ENCODE data around the gene ZFHX3. TPM values are rescaled to one million over a fixed set of nuclear protein-coding genes. Genes with fewer than 3 reads are reported as not detected.

Gene ZFHX3
- total RNA-seq, 1 experiment from 2014 or later, result 1.5 TPM

GRCh38 chr16:72811876-72812275 is 236.1 kb downstream of the ZFHX3 start:
- H3K4ac ChIP-seq (ENCODE audit: low read depth, low read length), result no peak overlapping the region
- DNase-seq, result no peak
- no peaks in the 10 kb centered on the region for H3K79me2 ChIP-seq (ENCODE audit: insufficient read depth, low read length)
- H2BK5ac ChIP-seq (ENCODE audit: insufficient read length, low read length), result no peak overlapping the region
- Mint-ChIP-seq H3K4me1 (peaks cover 6 to 7% of the 10 kb centered on the region in 2 experiments), H3K9me3 (no peaks in the 10 kb centered on the region), H3K27ac (no peak overlapping the region), H3K36me3 (ENCODE audit: insufficient read depth in 1 of 3, low read depth in 3 of 3) (no peaks in the 10 kb centered on the region), H3K4me3 (no peak overlapping the region), H3K27me3 (ENCODE audit: low read depth) (no peaks in the 10 kb centered on the region)
- WGBS (ENCODE audit: extremely low coverage, insufficient read length, low lambda C conversion rate), result no CpG with 5 or more reads among the region's 6 CpGs
- H3K9ac ChIP-seq (ENCODE audit: extremely low read depth, insufficient read length, low read length), result no peak overlapping the region
- H2AFZ ChIP-seq (ENCODE audit: low read length), result no peak overlapping the region
- no peak for TF ChIP-seq CTCF (conservative IDR thresholded peaks at IDR 0.05)
- no peak overlapping the region for H3K4me2 ChIP-seq (ENCODE audit: insufficient read depth, insufficient read length, low read length)
- H3K18ac ChIP-seq (ENCODE audit: insufficient read length, low read depth, low read length), result no peak overlapping the region
- no peaks in the 10 kb centered on the region for H3K23me2 ChIP-seq (ENCODE audit: insufficient read length, low read depth, low read length, poor library complexity, severe bottlenecking)
- H3K56ac ChIP-seq (ENCODE audit: insufficient read length, low read depth, low read length), result no peak overlapping the region
- no peak overlapping the region for H3K23ac ChIP-seq (ENCODE audit: insufficient read length, low read depth, low read length)
- H4K20me1 ChIP-seq (ENCODE audit: control insufficient read depth, insufficient read depth, insufficient read length), result no peaks in the 10 kb centered on the region
- no peak overlapping the region for H4K5ac ChIP-seq (ENCODE audit: insufficient read length, low read depth, low read length)
- H2AK5ac ChIP-seq (ENCODE audit: insufficient read length, low read length), result no peak overlapping the region
- H3K27ac ChIP-seq (ENCODE audit: insufficient read length, low read depth, low read length), result no peak overlapping the region
- H3K27me3 ChIP-seq (ENCODE audit: insufficient read depth, low read length), result no peaks in the 10 kb centered on the region
- no peak overlapping the region for H2BK15ac ChIP-seq (ENCODE audit: low read depth, low read length)
- H3K9me3 ChIP-seq (ENCODE audit: control insufficient read depth, low read depth, low read length), result no peaks in the 10 kb centered on the region
- no peak overlapping the region for H3K14ac ChIP-seq (ENCODE audit: insufficient read depth, low read length)
- H4K8ac ChIP-seq (replicated peaks; ENCODE audit: insufficient read length, low read depth, low read length), result no peak overlapping the region
- no peak overlapping the region for H4K91ac ChIP-seq (ENCODE audit: insufficient read length, low read depth, low read length)
- H3K79me1 ChIP-seq (ENCODE audit: insufficient read depth, low read depth, low read length, poor library complexity, severe bottlenecking), result no peaks in the 10 kb centered on the region
- no peak overlapping the region for H2BK20ac ChIP-seq (ENCODE audit: low read depth, low read length, poor library complexity, severe bottlenecking)
- H2BK12ac ChIP-seq (ENCODE audit: insufficient read length, low read depth, low read length), result no peak overlapping the region
- H3T11ph ChIP-seq (ENCODE audit: low read length), result no peak overlapping the region
- H3K4me1 ChIP-seq (ENCODE audit: insufficient read depth, low read length), result no peaks in the 10 kb centered on the region; the same call in 1 of the 2 replicates
- no peak overlapping the region for H2BK120ac ChIP-seq (ENCODE audit: low read depth, low read length, poor library complexity, severe bottlenecking)

Data from H9 (cell line).